ENCODE measurements around the gene OR6S1.

The OR6S1 gene

DNA sequence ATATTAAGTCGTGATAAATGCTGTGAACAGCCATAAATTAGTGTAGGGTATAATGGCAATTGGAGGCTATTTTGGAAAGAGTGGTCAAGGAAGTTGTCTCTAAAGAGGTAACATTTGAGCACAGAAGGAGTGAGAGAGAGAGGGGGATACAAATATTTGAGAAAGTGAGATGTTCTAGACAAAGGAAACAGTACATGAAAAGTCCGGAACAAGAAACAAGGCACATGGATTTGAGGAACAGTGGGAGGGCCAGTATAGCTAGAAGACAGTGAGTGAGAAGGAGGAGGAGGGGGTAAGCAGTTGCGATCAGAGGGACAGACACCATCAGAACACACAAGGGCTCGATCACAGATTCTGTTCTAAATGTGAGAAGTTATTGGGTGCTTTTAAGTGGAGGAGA is 30.2 kb downstream of the OR6S1 start:
- H3K4me1 ChIP-seq (ENCODE audit: control insufficient read depth in 1 of 2, insufficient read depth in 2 of 2, low read length in 2 of 2): peaks cover 36 to 38% of the 10 kb centered on the region in 2 donors

DNA sequence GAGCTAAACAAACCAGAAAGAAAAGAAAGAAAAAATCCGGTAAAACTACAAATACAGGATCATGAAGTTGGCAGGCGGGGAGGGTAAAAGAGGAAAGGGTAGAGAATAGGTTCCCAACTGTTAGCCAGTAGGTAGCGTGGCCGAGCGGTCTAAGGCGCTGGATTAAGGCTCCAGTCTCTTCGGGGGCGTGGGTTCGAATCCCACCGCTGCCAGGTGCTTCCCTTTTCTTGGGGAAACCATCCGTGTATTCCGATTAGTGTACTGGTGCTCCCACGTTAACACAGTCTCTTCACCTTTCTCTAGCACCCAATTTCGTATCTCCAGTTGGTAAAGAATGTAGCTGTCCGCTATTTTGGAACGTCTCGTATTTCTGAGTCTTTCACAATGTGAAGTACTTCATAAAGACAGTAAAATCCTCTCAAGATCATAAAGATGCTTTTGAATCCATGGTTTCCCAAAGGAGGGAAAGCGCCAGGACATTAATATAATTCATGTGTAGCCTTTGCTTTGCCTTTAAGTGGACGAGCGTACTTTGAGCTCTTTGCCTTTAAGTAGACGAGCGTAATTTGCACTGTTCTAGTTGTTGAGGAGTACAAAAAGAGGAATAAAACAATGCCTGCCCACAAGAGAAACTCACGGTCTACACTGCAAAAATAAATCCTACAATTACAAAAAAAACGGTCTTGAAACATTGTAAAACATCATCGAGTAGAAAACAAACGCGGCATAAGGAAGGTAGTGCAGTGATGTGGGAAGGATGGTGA is 31.3 kb downstream of the OR6S1 start:
- H3K4me1 ChIP-seq (ENCODE audit: control insufficient read depth in 1 of 2, insufficient read depth in 2 of 2, low read length in 2 of 2): peaks cover 36 to 39% of the 10 kb centered on the region in 2 donors

More for the DNA sequence above, 30.2 kb downstream of the OR6S1 start:
- Histone ChIP-seq H3K4me3 (ENCODE audit: low read depth in 1 of 2, low read length in 2 of 2) (no peak overlapping the region), H3K27me3 (ENCODE audit: control insufficient read depth in 1 of 2, insufficient read depth in 2 of 2, low read length in 2 of 2) (no peaks in the 10 kb centered on the region), H3K9me3 (ENCODE audit: control insufficient read depth in 1 of 2, low read length in 2 of 2) (no peaks in the 10 kb centered on the region), H3K36me3 (ENCODE audit: control insufficient read depth in 1 of 2, insufficient read depth in 2 of 2, low read length in 2 of 2) (no peaks in the 10 kb centered on the region), H3K9ac (ENCODE audit: low read depth in 1 of 2, low read length in 2 of 2) (no peak overlapping the region), H3K27ac (ENCODE audit: low read depth, low read length) (no peak overlapping the region)

DNA sequence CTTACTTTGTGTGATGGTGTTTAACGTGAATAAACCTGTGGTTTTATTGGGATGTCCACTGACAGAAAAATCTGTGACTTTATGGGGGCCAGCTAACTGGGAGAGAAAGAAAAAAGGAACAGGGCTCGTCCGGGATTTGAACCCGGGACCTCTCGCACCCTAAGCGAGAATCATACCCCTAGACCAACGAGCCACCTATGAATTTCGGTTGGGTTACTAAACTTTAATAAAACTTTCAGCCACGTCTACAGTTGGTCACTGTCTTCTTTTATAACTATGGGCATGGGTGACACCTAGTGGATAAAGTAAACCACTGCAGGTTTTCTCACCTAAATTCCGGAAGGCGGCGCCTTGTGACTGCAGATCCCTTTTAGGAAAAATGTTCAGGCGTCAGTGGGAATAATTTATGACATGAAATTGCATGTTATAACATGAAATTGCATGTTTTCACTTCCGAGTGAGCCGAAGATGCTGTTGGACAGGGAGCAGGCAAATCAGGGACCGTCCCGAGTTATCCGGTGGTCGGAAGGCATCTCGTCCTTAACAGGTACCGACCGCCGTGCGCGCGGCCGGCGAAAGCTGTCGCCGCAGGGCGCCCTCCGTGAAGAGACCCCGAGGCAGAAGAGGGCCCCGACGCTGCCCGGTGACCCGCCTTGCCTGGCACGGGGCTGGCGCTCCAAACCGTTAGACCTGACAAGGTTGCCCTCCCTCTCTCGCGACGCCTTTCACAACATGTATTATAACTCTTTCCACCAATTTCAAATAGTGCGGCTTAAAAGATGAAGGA is 32.1 kb downstream of the OR6S1 start:
- Histone ChIP-seq H3K36me3 (ENCODE audit: control insufficient read depth in 1 of 2, insufficient read depth in 2 of 2, low read length in 2 of 2) (no peaks in the 10 kb centered on the region), H3K27me3 (ENCODE audit: control insufficient read depth in 1 of 2, insufficient read depth in 2 of 2, low read length in 2 of 2) (no peaks in the 10 kb centered on the region), H3K4me1 (ENCODE audit: control insufficient read depth in 1 of 2, insufficient read depth in 2 of 2, low read length in 2 of 2) (peaks cover 32 to 36% of the 10 kb centered on the region in 2 donors), H3K4me3 (ENCODE audit: low read depth in 1 of 2, low read length in 2 of 2) (peak overlapping the region; percentile 91 to 98), H3K9ac (ENCODE audit: low read depth in 1 of 2, low read length in 2 of 2) (peak overlapping the region; percentile 67 to 84), H3K27ac (ENCODE audit: low read depth, low read length) (no peak overlapping the region), H3K9me3 (ENCODE audit: control insufficient read depth in 1 of 2, low read length in 2 of 2) (no peaks in the 10 kb centered on the region)

More for the DNA sequence above, 31.3 kb downstream of the OR6S1 start:
- Histone ChIP-seq H3K4me3 (ENCODE audit: low read depth in 1 of 2, low read length in 2 of 2) (peak overlapping the region; percentile 91 to 98), H3K36me3 (ENCODE audit: control insufficient read depth in 1 of 2, insufficient read depth in 2 of 2, low read length in 2 of 2) (no peaks in the 10 kb centered on the region), H3K27me3 (ENCODE audit: control insufficient read depth in 1 of 2, insufficient read depth in 2 of 2, low read length in 2 of 2) (no peaks in the 10 kb centered on the region), H3K9ac (ENCODE audit: low read depth in 1 of 2, low read length in 2 of 2) (peak overlapping the region; percentile 67 to 84), H3K27ac (ENCODE audit: low read depth, low read length) (no peak overlapping the region), H3K9me3 (ENCODE audit: control insufficient read depth in 1 of 2, low read length in 2 of 2) (no peaks in the 10 kb centered on the region)

DNA sequence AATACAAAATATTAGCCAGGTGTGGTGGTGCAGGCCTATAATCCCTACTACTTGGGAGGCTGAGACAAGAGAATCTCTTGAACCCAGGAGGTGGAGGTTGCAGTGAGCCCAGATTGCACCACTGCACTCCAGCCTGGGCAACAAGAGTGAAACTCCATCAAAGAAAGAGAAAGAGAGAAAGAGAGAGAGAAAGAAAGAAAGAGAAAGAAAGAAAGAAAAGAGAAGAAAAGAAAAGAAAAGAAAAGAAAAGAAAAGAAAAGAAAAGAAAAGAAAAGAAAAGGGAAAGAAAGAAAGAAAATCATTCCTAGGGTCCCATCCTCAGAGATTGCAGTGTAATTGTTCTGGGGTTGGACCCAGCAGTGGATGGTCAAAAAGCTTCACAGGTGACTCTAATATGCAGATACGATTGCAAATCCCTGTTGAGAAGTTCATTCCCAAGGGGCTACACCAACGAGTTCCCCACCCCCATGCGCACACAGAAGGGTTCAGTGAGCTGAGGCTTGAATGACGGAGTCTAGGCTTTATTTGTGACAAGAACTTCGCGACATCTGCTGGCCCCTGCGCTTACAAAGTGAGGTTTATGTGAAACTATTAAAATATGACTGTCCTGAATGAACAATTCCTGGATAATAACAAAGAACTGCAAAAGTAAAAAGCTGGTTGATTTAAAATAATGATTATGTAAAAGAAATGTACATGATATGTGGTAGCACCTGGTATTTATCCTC is 32.9 kb downstream of the OR6S1 start:
- no peak overlapping the region for H3K27ac ChIP-seq (ENCODE audit: low read depth, low read length)
- H3K9ac ChIP-seq (ENCODE audit: low read depth in 1 of 2, low read length in 2 of 2): no peak overlapping the region
- H3K4me3 ChIP-seq (ENCODE audit: low read depth in 1 of 2, low read length in 2 of 2): no peak overlapping the region
- no peaks in the 10 kb centered on the region for H3K9me3 ChIP-seq (ENCODE audit: control insufficient read depth in 1 of 2, low read length in 2 of 2)
- no peaks in the 10 kb centered on the region for H3K27me3 ChIP-seq (ENCODE audit: control insufficient read depth in 1 of 2, insufficient read depth in 2 of 2, low read length in 2 of 2)
- no peaks in the 10 kb centered on the region for H3K36me3 ChIP-seq (ENCODE audit: control insufficient read depth in 1 of 2, insufficient read depth in 2 of 2, low read length in 2 of 2)
- peaks cover 25 to 29% of the 10 kb centered on the region in 2 donors for H3K4me1 ChIP-seq (ENCODE audit: control insufficient read depth in 1 of 2, insufficient read depth in 2 of 2, low read length in 2 of 2)

DNA sequence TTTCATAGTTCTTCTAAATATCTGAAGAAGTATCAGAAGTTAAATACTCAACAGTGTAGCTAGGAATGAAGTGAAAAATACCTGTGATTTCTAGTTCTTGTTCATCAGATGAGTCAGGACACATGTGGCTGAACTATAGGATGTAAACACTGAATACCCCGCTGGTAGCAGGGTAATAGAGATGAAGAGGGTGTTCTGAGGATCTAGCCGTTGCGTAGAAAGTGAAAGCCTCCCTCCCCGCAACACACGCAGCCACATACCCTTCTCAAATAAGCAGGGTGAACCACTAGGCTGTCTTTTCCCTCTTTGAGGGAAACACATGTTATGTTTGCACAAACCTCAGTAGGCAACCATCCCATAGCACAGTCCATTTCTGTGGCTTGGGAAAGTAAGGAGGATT is 33.9 kb downstream of the OR6S1 start:
- H3K36me3 ChIP-seq (ENCODE audit: control insufficient read depth in 1 of 2, insufficient read depth in 2 of 2, low read length in 2 of 2): no peaks in the 10 kb centered on the region
- no peaks in the 10 kb centered on the region for H3K27me3 ChIP-seq (ENCODE audit: control insufficient read depth in 1 of 2, insufficient read depth in 2 of 2, low read length in 2 of 2)
- H3K4me1 ChIP-seq (ENCODE audit: control insufficient read depth in 1 of 2, insufficient read depth in 2 of 2, low read length in 2 of 2): peaks cover 20 to 24% of the 10 kb centered on the region in 2 donors
- H3K4me3 ChIP-seq (ENCODE audit: low read depth in 1 of 2, low read length in 2 of 2): no peak overlapping the region
- H3K9ac ChIP-seq (ENCODE audit: low read depth in 1 of 2, low read length in 2 of 2): no peak overlapping the region
- H3K27ac ChIP-seq (ENCODE audit: low read depth, low read length): no peak overlapping the region
- no peaks in the 10 kb centered on the region for H3K9me3 ChIP-seq (ENCODE audit: control insufficient read depth in 1 of 2, low read length in 2 of 2)

DNA sequence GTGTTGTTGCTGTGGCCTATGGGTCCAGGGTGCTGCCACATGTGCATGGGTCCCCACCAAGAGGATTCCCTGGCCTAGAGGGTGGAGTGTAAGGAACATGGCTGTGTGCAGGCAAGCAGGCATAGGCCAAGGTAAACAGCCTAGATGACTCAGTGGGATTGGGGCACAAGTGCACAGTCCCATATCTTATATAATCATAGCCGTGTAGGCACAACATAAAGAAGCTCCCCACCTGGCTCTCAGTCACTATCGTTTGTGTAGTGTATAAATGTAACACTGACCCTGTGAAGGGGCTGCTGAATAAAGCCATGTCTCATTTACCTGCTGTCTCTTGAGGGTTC is 34.6 kb downstream of the OR6S1 start:
- Histone ChIP-seq H3K9me3 (ENCODE audit: control insufficient read depth in 1 of 2, low read length in 2 of 2) (no peaks in the 10 kb centered on the region), H3K27me3 (ENCODE audit: control insufficient read depth in 1 of 2, insufficient read depth in 2 of 2, low read length in 2 of 2) (no peaks in the 10 kb centered on the region), H3K4me1 (ENCODE audit: control insufficient read depth in 1 of 2, insufficient read depth in 2 of 2, low read length in 2 of 2) (peaks cover 16 to 24% of the 10 kb centered on the region in 2 donors), H3K9ac (ENCODE audit: low read depth in 1 of 2, low read length in 2 of 2) (no peak overlapping the region), H3K27ac (ENCODE audit: low read depth, low read length) (no peak overlapping the region), H3K4me3 (ENCODE audit: low read depth in 1 of 2, low read length in 2 of 2) (no peak overlapping the region), H3K36me3 (ENCODE audit: control insufficient read depth in 1 of 2, insufficient read depth in 2 of 2, low read length in 2 of 2) (no peaks in the 10 kb centered on the region)

DNA sequence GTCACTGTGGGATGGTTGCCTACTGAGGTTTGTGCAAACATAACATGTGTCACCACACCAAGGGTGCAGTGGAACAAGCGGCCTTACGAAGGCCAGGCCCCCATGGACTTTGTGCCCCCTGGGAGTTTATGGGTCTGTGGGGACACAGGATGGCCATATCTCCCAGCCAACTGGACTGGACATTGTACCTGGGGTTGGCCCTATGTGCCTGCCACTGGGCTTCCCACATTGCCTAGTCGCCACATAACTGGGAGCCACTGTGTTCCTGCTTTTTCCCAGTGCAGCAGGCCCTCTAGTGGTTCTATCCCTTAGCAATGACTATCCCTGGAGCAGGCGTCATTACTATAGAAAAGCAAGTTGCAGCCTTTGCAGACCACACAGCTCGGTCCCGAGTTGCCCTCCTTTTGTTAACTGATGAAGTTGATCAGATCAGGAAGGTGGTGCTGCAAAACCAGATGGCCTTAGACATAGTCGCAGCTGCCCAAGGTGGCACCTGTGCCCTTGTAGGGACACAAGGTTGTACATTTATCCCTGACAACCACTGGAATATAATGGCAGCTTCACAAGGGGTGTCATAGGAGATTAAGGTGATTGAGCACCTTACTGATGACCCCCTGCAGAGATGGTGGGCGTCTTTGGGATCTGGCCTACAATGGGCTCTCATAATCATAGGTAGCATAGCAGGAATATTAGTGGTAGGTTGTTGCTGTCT is 35.1 kb downstream of the OR6S1 start:
- no peak overlapping the region for H3K27ac ChIP-seq (ENCODE audit: low read depth, low read length)
- H3K36me3 ChIP-seq (ENCODE audit: control insufficient read depth in 1 of 2, insufficient read depth in 2 of 2, low read length in 2 of 2): no peaks in the 10 kb centered on the region
- no peak overlapping the region for H3K4me3 ChIP-seq (ENCODE audit: low read depth in 1 of 2, low read length in 2 of 2)
- H3K9ac ChIP-seq (ENCODE audit: low read depth in 1 of 2, low read length in 2 of 2): no peak overlapping the region
- no peaks in the 10 kb centered on the region for H3K9me3 ChIP-seq (ENCODE audit: control insufficient read depth in 1 of 2, low read length in 2 of 2)
- no peaks in the 10 kb centered on the region for H3K27me3 ChIP-seq (ENCODE audit: control insufficient read depth in 1 of 2, insufficient read depth in 2 of 2, low read length in 2 of 2)
- peaks cover 16 to 19% of the 10 kb centered on the region in 2 donors for H3K4me1 ChIP-seq (ENCODE audit: control insufficient read depth in 1 of 2, insufficient read depth in 2 of 2, low read length in 2 of 2)

DNA sequence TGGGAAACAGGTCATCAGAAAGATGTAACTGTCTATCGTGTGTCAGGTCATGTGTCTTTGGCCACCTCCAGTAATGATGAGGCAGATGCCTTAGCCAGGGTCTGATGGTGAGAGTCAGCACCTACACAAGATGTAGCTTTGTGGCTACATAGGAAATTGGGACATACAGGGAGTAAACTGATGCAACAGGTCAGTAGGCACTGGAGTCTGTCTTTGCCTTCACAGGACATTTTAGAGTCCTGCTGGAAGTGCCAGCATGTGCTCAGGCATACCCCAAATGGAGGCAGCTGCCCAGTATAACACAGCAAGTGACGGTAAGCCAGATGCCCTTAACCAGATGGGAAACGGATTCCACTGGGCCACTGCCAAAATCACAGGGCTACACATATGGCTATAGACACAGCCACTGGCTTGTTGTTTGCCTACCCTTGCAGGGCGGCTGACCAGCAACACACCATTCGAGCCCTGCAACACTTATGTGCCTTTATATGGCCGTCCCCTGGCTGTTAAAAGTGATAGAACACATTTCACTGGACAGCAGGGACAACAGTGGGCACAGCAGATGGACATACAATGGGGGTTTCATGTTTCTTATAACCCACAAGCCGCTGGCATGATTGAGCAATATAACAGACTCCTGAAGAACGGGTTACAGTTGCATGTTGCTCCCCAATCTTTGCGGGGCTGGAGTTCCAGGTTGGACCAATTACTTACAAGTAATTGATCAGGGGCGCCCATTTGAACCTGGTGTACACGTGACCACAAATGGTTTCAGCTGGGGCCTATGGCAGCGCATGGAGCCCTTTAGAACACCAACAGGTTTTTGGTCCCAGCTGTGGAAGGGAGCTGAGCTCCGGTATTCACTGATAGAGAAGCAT is 37.4 kb downstream of the OR6S1 start:
- H3K9ac ChIP-seq (ENCODE audit: low read depth in 1 of 2, low read length in 2 of 2): no peak overlapping the region
- H3K4me3 ChIP-seq (ENCODE audit: low read depth in 1 of 2, low read length in 2 of 2): no peak overlapping the region
- peaks cover 5 to 6% of the 10 kb centered on the region in 2 donors for H3K4me1 ChIP-seq (ENCODE audit: control insufficient read depth in 1 of 2, insufficient read depth in 2 of 2, low read length in 2 of 2)
- H3K27me3 ChIP-seq (ENCODE audit: control insufficient read depth in 1 of 2, insufficient read depth in 2 of 2, low read length in 2 of 2): no peaks in the 10 kb centered on the region
- no peaks in the 10 kb centered on the region for H3K36me3 ChIP-seq (ENCODE audit: control insufficient read depth in 1 of 2, insufficient read depth in 2 of 2, low read length in 2 of 2)
- H3K27ac ChIP-seq (ENCODE audit: low read depth, low read length): no peak overlapping the region
- H3K9me3 ChIP-seq (ENCODE audit: control insufficient read depth in 1 of 2, low read length in 2 of 2): no peaks in the 10 kb centered on the region

DNA sequence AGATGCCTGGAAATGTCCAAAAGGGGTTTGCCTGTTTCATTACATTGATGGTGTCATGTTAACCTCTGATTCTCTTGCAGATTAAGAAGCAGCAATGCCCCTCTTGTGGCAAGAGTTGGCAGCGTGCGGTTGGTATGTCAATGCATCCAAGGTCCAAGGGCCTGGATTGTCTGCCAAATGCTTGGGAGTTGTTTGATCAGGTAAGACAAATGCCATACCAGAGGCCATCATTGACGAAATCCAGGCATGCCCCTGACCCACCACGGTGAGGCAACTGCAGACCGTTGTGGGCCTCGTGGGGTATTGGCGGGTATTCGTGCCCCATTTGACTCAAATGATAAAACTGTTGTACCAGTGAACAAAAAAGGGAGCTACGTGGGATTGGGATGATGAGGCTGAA is 38.9 kb downstream of the OR6S1 start:
- Histone ChIP-seq H3K9ac (ENCODE audit: low read depth in 1 of 2, low read length in 2 of 2) (no peak overlapping the region), H3K9me3 (ENCODE audit: control insufficient read depth in 1 of 2, low read length in 2 of 2) (no peaks in the 10 kb centered on the region), H3K27me3 (ENCODE audit: control insufficient read depth in 1 of 2, insufficient read depth in 2 of 2, low read length in 2 of 2) (no peaks in the 10 kb centered on the region), H3K36me3 (ENCODE audit: control insufficient read depth in 1 of 2, insufficient read depth in 2 of 2, low read length in 2 of 2) (no peaks in the 10 kb centered on the region), H3K4me3 (ENCODE audit: low read depth in 1 of 2, low read length in 2 of 2) (no peak overlapping the region), H3K27ac (ENCODE audit: low read depth, low read length) (no peak overlapping the region), H3K4me1 (ENCODE audit: control insufficient read depth in 1 of 2, insufficient read depth in 2 of 2, low read length in 2 of 2) (peaks cover 5 to 6% of the 10 kb centered on the region in 2 donors)

Measured in duodenal mucosa (tissue), 2 donors.